ENCODE data around the gene FHOD3.

DNA sequence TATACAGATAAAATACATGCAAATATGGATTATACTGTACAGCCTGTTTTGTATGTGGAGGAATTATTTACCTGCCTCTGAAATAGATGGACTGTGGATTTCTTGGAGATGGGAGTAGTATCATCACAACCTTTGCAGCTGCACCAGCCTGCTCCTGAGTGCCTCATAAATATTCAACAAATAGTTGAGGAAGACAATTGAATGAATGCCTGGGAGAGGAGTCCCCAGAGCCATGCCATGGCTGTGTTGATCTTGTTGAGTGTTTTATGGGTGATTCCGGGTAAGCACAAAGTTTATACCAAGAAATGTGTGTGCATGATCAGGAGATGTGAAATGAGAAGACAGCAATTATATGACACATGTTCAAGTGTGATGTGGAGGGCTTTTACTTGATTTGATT is 225.0 kb downstream of the FHOD3 start:
- no peak for TF ChIP-seq EZH2 (IDR thresholded peaks at IDR 0.05; ENCODE audit: borderline replicate concordance, low read depth, low read length, poor library complexity, severe bottlenecking)
- TF ChIP-seq, protein P1, sequence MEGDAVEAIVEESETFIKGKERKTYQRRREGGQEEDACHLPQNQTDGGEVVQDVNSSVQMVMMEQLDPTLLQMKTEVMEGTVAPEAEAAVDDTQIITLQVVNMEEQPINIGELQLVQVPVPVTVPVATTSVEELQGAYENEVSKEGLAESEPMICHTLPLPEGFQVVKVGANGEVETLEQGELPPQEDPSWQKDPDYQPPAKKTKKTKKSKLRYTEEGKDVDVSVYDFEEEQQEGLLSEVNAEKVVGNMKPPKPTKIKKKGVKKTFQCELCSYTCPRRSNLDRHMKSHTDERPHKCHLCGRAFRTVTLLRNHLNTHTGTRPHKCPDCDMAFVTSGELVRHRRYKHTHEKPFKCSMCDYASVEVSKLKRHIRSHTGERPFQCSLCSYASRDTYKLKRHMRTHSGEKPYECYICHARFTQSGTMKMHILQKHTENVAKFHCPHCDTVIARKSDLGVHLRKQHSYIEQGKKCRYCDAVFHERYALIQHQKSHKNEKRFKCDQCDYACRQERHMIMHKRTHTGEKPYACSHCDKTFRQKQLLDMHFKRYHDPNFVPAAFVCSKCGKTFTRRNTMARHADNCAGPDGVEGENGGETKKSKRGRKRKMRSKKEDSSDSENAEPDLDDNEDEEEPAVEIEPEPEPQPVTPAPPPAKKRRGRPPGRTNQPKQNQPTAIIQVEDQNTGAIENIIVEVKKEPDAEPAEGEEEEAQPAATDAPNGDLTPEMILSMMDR (conservative IDR thresholded peaks at IDR 0.05; ENCODE audit: low read depth, low read length), result no peak

Data from A673 (cell line).